Naive thymus-derived CD4-positive, alpha-beta T cell (primary cell): ENCODE data around the gene POLR2H. TPM values are rescaled to one million over a fixed set of nuclear protein-coding genes. Genes with fewer than 3 reads are reported as not detected.

Source experiments
- ATAC-seq: fragments of 150-1000 bp; cut with Tn5 transposase; 2 replicates; pipeline ENCODE4 v1.10.0; 2021; ENCODE audit warnings: mild to moderate bottlenecking, moderate library complexity
- CTCF ChIA-PET: fragments of 350-600 bp; sonication (Branson Sonifier 250); formaldehyde crosslinking; loops from one replicate; lab custom pipeline; 2021; ENCODE audit warnings: antibody characterized with exemption; lab: Charles Lee
- POLR2A ChIA-PET: fragments of 350-600 bp; sonication (Branson Sonifier 250); formaldehyde crosslinking; loops from one replicate; lab custom pipeline; 2021; ENCODE audit warnings: antibody characterized with exemption, inconsistent platforms; lab: Charles Lee
- DNase-seq, 9 donors: peaks; one replicate each; pipeline versions ENCODE4 v3.0.0 to v3.0.0-alpha.2; 2020 to 2022; ENCODE audit warnings: mixed read lengths in 1 of 9
- H3K27ac ChIP-seq: one replicate; pipeline ENCODE4 v1.7.0; 2013; ENCODE audit warnings: mild to moderate bottlenecking, low read depth, low read length, moderate library complexity
- H3K27me3 ChIP-seq, 2 donors: one replicate each; pipeline ENCODE4 v1.7.0; 2013; ENCODE audit warnings: low read length in 2 of 2, mild to moderate bottlenecking in 2 of 2, moderate library complexity in 2 of 2; ENCODE audit not compliant: control insufficient read depth in 2 of 2, insufficient read depth in 2 of 2
- H3K36me3 ChIP-seq, 3 experiments: 1 replicate in 2 of 3; 2 replicates in 1 of 3; pipeline ENCODE4 v1.7.0; 2013; ENCODE audit warnings: low read length in 3 of 3, mild to moderate bottlenecking in 3 of 3, moderate library complexity in 1 of 3; ENCODE audit not compliant: insufficient read depth in 3 of 3, control insufficient read depth in 2 of 3
- H3K4me1 ChIP-seq, 2 donors: one replicate each; pipeline ENCODE4 v1.7.0; 2013; ENCODE audit warnings: low read length in 2 of 2, mild to moderate bottlenecking in 2 of 2, moderate library complexity in 1 of 2; ENCODE audit not compliant: control insufficient read depth in 2 of 2, insufficient read depth in 2 of 2
- H3K4me3 ChIP-seq: 2 replicates; pipeline ENCODE4 v1.7.0; 2013; ENCODE audit warnings: mild to moderate bottlenecking, low read length
- H3K9me3 ChIP-seq, 3 experiments: 1 replicate in 2 of 3; 2 replicates in 1 of 3; pipeline ENCODE4 v1.7.0; 2013; ENCODE audit warnings: low read length in 3 of 3; ENCODE audit not compliant: control insufficient read depth in 2 of 3
- H3K27ac Mint-ChIP-seq, 9 donors: one replicate each; pipeline ENCODE4 v1.8.0; 2020 to 2022; ENCODE audit warnings: mixed read lengths in 9 of 9, mild to moderate bottlenecking in 8 of 9, moderate library complexity in 5 of 9, inconsistent platforms in 2 of 9
- H3K27me3 Mint-ChIP-seq, 5 donors: one replicate each; pipeline ENCODE4 v1.8.0; 2021 to 2022; ENCODE audit warnings: mixed read lengths in 5 of 5, mild to moderate bottlenecking in 1 of 5
- H3K36me3 Mint-ChIP-seq, 5 donors: one replicate each; pipeline ENCODE4 v1.8.0; 2020 to 2022; ENCODE audit warnings: mixed read lengths in 5 of 5, mild to moderate bottlenecking in 3 of 5, inconsistent platforms in 1 of 5
- H3K4me1 Mint-ChIP-seq, 7 donors: one replicate each; pipeline ENCODE4 v1.8.0; 2020 to 2022; ENCODE audit warnings: mixed read lengths in 7 of 7, mild to moderate bottlenecking in 3 of 7, inconsistent platforms in 1 of 7
- H3K4me3 Mint-ChIP-seq, 10 donors: one replicate each; pipeline ENCODE4 v1.8.0; 2020 to 2022; ENCODE audit warnings: mild to moderate bottlenecking in 10 of 10, mixed read lengths in 10 of 10, moderate library complexity in 6 of 10, inconsistent platforms in 2 of 10
- H3K9me3 Mint-ChIP-seq, 11 donors: one replicate each; pipeline ENCODE4 v1.8.0; 2020 to 2022; ENCODE audit warnings: mixed read lengths in 11 of 11, mild to moderate bottlenecking in 4 of 11, inconsistent platforms in 1 of 11, moderate library complexity in 1 of 11
- intact Hi-C, 2 donors: fragments of 100-400 bp; cut with micrococcal nuclease; formaldehyde crosslinking; loops; one replicate each; pipeline ENCODE4 v1.15.1; 2023
- polyA plus RNA-seq, 2 donors: library from polyadenylated mRNA; unstranded; fragments of 300-500 nt; fragmentation: Illumina TruSeq; gene quantifications; one replicate each; pipeline ENCODE4 v1.2.3, GENCODE V29; 2021
- total RNA-seq, 6 experiments: library from RNA in 5 of 6; stranded (reverse) in 5 of 6; gene quantifications; 1 replicate in 5 of 6; 2 replicates in 1 of 6; pipeline ENCODE4 v1.2.3 and lab custom pipeline; 2021 to 2026

Gene POLR2H
- total and polyA plus RNA-seq, 7 experiments from 2014 or later = 34.9 to 112 (median 60.1) TPM

DNA sequence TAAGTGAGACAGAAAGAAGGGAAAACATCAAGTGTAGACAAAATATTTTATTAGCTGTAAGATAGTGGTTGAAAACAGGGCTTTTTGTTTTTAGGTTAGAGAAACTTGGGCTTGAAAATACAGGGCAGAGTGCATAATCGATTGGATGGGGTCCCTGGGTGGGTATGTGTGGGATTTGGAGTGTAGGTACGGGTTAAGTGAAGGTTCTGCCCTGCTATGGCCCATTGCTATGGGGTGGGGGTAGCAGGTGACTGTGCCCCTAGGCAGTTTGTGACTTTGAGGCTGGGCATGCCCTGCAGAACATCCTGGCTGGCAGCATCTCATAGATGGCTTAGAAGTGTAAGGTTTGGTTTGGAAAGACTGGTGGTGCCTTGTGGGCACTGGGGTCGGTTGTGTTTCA, 27.8 kb upstream of the POLR2H start:
- Mint-ChIP-seq H3K27me3 (no peaks in the 10 kb centered on the region), H3K36me3 (peaks cover 8 to 31% (median 14%) of the 10 kb centered on the region in 5 donors), H3K9me3 (peaks cover 0 to 3% (median 0%) of the 10 kb centered on the region in 11 donors), H3K4me3 (peak overlapping the region in 3 of 10 donors; percentile 1 to 76 (median 72)), H3K4me1 (peaks cover 16 to 52% (median 19%) of the 10 kb centered on the region in 7 donors), H3K27ac (peak overlapping the region; percentile 73 to 99 (median 89))
- no peak for ATAC-seq
- POLR2A ChIA-PET = interaction anchor here (0.6 kb wide), 1 partner anchor 34 kb away, joined by 3 read pairs; no protein-coding TSS in a partner anchor
- H3K27me3 ChIP-seq = no peaks in the 10 kb centered on the region
- CTCF ChIA-PET = no interaction called here
- intact Hi-C loops = no loop called here
- H3K4me1 ChIP-seq = peaks cover 8 to 10% of the 10 kb centered on the region in 2 donors
- H3K9me3 ChIP-seq = no peaks in the 10 kb centered on the region
- no peak for DNase-seq
- H3K27ac ChIP-seq = peak overlapping the region; percentile 96
- no peak overlapping the region for H3K4me3 ChIP-seq
- peaks cover 14 to 60% (median 25%) of the 10 kb centered on the region in 3 experiments for H3K36me3 ChIP-seq

DNA sequence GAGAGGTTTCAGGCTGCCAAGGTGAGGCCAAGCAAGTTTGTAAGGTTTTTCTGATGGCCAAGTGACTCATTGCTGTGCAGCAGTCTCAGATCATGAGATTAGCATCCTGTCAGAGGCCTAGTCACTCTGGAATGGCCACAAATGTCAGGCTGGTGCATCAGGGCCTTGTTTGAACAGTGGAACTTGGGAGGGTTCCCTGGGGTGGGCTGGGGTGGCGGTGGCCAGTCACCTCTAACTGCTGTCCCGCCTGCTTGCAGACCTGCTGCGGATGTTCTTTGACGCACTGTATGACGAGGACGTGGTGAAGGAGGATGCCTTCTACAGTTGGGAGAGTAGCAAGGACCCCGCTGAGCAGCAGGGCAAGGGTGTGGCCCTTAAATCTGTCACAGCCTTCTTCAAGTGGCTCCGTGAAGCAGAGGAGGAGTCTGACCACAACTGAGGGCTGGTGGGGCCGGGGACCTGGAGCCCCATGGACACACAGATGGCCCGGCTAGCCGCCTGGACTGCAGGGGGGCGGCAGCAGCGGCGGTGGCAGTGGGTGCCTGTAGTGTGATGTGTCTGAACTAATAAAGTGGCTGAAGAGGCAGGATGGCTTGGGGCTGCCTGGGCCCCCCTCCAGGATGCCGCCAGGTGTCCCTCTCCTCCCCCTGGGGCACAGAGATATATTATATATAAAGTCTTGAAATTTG, 26.9 kb upstream of the POLR2H start:
- Histone ChIP-seq H3K27ac (peak overlapping the region; percentile 96), H3K4me3 (no peak overlapping the region), H3K36me3 (peaks cover 9 to 51% (median 16%) of the 10 kb centered on the region in 3 experiments), H3K4me1 (peaks cover 8 to 10% of the 10 kb centered on the region in 2 donors), H3K9me3 (no peaks in the 10 kb centered on the region), H3K27me3 (no peaks in the 10 kb centered on the region)
- ATAC-seq (peak; percentile 26), DNase-seq (peak in 2 of 9 donors; percentile 37 to 43)
- peak overlapping the region; percentile 73 to 99 (median 91) for H3K27ac Mint-ChIP-seq
- H3K9me3 Mint-ChIP-seq = peaks cover 0 to 3% (median 0%) of the 10 kb centered on the region in 11 donors
- peak overlapping the region in 7 of 10 donors; percentile 13 to 76 (median 42) for H3K4me3 Mint-ChIP-seq
- POLR2A ChIA-PET = no interaction called here
- H3K4me1 Mint-ChIP-seq = peaks cover 16 to 52% (median 19%) of the 10 kb centered on the region in 7 donors
- CTCF ChIA-PET = no interaction called here
- H3K36me3 Mint-ChIP-seq = peaks cover 3 to 23% (median 7%) of the 10 kb centered on the region in 5 donors
- intact Hi-C loops = loop anchor here (1.0 kb wide), 4 partner anchors 20 to 85 kb away; partner anchors contain the start of genes EIF4G1 (in 2 of the 2), PSMD2 (in 2 of the 2) and EEF1AKMT4 (in 1 of the 2)
- H3K27me3 Mint-ChIP-seq = no peaks in the 10 kb centered on the region

DNA sequence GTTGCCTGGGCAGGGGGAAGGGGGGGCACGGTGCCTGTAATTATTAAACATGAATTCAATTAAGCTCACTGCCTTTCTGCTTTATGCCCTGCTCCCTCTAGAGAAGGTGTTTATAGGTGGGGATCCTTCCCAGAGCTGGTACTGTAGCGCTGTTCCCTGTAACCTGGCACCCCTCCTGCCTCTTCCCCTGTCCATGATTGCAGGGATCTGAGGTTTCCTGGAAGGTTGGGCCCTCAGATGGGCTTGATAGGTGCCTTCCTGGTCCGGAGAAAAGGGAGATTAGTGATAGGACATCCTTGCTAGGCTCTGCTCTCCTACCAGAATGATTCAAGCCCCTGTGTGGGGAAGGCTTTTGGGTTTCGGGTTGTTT, 26.2 kb upstream of the POLR2H start:
- Mint-ChIP-seq H3K27ac (peak overlapping the region; percentile 62 to 99 (median 96)), H3K36me3 (peaks cover 0 to 21% (median 5%) of the 10 kb centered on the region in 5 donors), H3K4me1 (peaks cover 16 to 52% (median 19%) of the 10 kb centered on the region in 7 donors), H3K27me3 (no peaks in the 10 kb centered on the region), H3K9me3 (peaks cover 0 to 3% (median 0%) of the 10 kb centered on the region in 11 donors), H3K4me3 (peak overlapping the region; percentile 79 to 96 (median 92))
- H3K27ac ChIP-seq = peak overlapping the region; percentile 96
- peak overlapping the region; percentile 66 for H3K4me3 ChIP-seq
- intact Hi-C loops = loop anchor here (1.0 kb wide), 4 partner anchors 21 to 86 kb away; partner anchors contain the start of genes EIF4G1 (in 2 of the 2), PSMD2 (in 2 of the 2) and EEF1AKMT4 (in 1 of the 2)
- CTCF ChIA-PET = no interaction called here
- DNase-seq = no peak
- H3K36me3 ChIP-seq = peaks cover 9 to 45% (median 13%) of the 10 kb centered on the region in 3 experiments
- H3K27me3 ChIP-seq = no peaks in the 10 kb centered on the region
- POLR2A ChIA-PET = interaction anchor here (1.0 kb wide), 1 partner anchor 25 kb away, joined by 3 read pairs; no protein-coding TSS in a partner anchor
- H3K4me1 ChIP-seq = peaks cover 8 to 10% of the 10 kb centered on the region in 2 donors
- no peaks in the 10 kb centered on the region for H3K9me3 ChIP-seq
- ATAC-seq = peak; percentile 3

DNA sequence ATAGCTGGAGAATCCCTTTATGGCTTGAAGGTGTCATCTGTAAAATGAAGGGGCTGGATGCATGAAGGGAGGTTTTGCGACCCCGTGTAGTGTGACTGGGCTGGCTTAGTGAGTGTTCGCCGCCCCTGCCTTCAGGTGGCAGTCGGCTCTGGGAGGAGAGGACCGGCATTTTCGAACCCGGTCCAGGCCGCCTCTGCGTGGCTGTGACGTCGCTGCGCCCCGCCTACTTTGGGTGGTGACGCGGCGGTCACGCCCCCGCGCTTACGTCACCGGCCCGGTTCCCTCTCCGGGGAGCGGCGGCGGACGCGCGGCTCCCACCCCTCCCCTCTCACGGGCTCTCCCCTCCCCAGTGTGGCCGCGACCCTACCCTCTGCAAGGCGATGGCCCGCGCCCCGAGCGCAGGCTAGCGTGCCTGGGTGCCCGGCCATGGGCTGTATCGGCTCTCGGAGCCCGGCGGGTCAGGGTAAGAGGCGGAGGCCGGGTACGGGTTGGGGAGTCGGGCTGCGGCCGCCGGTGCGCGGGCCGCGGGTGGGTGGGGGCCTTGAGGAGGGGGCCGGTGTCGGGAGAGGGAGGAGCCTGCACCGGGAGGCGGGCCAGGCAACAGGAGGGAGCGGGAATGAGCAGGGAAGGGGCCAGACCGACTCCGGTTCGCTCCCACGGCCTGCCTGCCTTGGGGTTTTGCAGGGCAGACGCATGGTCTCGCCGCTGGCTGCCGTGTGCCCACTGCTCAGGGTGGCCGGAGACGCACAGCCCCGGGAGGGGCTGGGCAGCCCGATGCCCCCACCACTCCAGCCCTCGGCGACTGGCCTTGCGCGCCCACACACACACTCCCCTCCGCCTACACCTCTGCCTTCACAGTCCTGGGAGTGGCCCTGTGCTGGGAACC, 25.6 kb upstream of the POLR2H start:
- intact Hi-C loops = loop anchor here (1.0 kb wide), 4 partner anchors 22 to 87 kb away; partner anchors contain the start of genes EIF4G1 (in 2 of the 2), PSMD2 (in 2 of the 2) and EEF1AKMT4 (in 1 of the 2)

DNA sequence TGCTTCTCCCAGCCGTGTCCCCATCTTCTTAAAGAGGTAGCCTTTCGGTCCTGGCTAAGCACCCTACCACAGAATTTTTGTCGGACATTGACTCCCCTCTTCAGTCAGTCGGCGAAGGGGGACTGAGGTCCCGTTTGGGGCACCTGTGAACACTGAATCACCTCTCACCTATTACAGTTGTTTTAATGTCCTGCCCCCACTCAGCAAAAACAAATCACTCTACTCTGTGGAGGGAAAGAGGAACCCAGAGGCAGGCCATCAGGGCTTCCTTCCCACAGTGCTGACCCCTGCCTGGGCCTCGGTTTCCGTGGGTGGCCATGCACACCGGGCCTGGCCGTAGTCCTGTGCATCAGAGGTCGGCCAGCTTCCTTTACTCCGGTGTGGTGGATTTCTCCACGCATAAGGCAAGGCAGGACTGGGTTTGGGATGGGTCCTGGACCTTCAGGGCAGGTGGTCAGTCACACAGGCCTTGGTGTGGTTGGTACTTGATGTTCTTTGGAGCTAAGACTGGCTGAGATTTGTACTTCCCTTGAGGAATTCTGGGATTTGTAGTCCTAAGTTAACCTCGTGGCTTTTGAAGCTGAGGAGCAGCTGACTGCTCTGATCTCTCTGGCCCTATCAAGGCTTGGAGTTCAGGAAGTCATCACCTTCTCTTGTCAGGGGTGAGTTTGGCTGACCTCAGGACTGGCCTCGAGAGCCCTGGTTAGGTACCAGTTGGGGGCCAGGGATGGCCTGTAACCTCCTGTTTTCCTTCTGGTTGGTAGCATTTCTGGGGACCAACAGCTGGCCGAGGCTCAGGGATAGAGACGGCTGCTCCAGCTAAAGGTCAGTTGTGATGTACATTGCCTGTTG, 24.7 kb upstream of the POLR2H start:
- Mint-ChIP-seq H3K9me3 (peaks cover 0 to 3% (median 0%) of the 10 kb centered on the region in 11 donors), H3K4me1 (peaks cover 18 to 61% (median 25%) of the 10 kb centered on the region in 7 donors), H3K27ac (peak overlapping the region; percentile 71 to 97 (median 91)), H3K27me3 (no peaks in the 10 kb centered on the region), H3K4me3 (peak overlapping the region; percentile 88 to 96 (median 92)), H3K36me3 (peaks cover 0 to 14% (median 5%) of the 10 kb centered on the region in 5 donors)
- DNase-seq (peak in 3 of 9 donors; percentile 9 to 32 (median 30)), ATAC-seq (peak; percentile 6)
- H3K27me3 ChIP-seq = no peaks in the 10 kb centered on the region
- H3K36me3 ChIP-seq = peaks cover 8 to 32% (median 13%) of the 10 kb centered on the region in 3 experiments
- H3K27ac ChIP-seq = peak overlapping the region; percentile 96
- H3K9me3 ChIP-seq = no peaks in the 10 kb centered on the region
- H3K4me3 ChIP-seq = peak overlapping the region; percentile 66
- H3K4me1 ChIP-seq = peaks cover 8 to 10% of the 10 kb centered on the region in 2 donors
- ChIA-PET CTCF (interaction anchor here (0.5 to 0.6 kb wide), 3 partner anchors 99 to 440 kb away, joined by 3 to 4 read pairs (median 3); no protein-coding TSS in a partner anchor), POLR2A (interaction anchor here (0.7 kb wide), 1 partner anchor 21 kb away, joined by 3 read pairs; no protein-coding TSS in a partner anchor)
- intact Hi-C loops = no loop called here

More for the DNA sequence above, 25.6 kb upstream of the POLR2H start:
- H3K36me3 ChIP-seq = peaks cover 9 to 40% (median 13%) of the 10 kb centered on the region in 3 experiments
- Mint-ChIP-seq H3K36me3 (peaks cover 0 to 19% (median 5%) of the 10 kb centered on the region in 5 donors), H3K27ac (peak overlapping the region; percentile 76 to 99 (median 96)), H3K4me1 (peaks cover 18 to 54% (median 22%) of the 10 kb centered on the region in 7 donors), H3K27me3 (no peaks in the 10 kb centered on the region), H3K9me3 (peaks cover 0 to 3% (median 0%) of the 10 kb centered on the region in 11 donors), H3K4me3 (peak overlapping the region; percentile 88 to 96 (median 92))
- ChIA-PET CTCF (no interaction called here), POLR2A (interaction anchor here (1.0 kb wide), 1 partner anchor 25 kb away, joined by 3 read pairs; no protein-coding TSS in a partner anchor)
- H3K4me3 ChIP-seq = peak overlapping the region; percentile 66
- DNase-seq = peak; percentile 78 to 96 (median 87)
- peak overlapping the region; percentile 96 for H3K27ac ChIP-seq
- no peaks in the 10 kb centered on the region for H3K27me3 ChIP-seq
- peak; percentile 86 for ATAC-seq
- no peaks in the 10 kb centered on the region for H3K9me3 ChIP-seq
- H3K4me1 ChIP-seq = peaks cover 8 to 10% of the 10 kb centered on the region in 2 donors
